ENCODE results near the gene IGSF21. TPM values are rescaled to one million over a fixed set of nuclear protein-coding genes. Genes with fewer than 3 reads are reported as not detected.

Gene IGSF21
- total and polyA plus RNA-seq, 2 experiments from 2014 or later: not detected

GRCh38 chr1:18166929-18167328 is 59.3 kb downstream of the IGSF21 start:
- H3K4me3 ChIP-seq: no peak overlapping the region
- 81% methylated on average over 8 of the region's 8 CpGs for WGBS (ENCODE audit: low lambda C conversion rate, missing lambda C conversion rate)
- H3K36me3 ChIP-seq (replicated peaks; ENCODE audit: insufficient read depth, low read depth): no peaks in the 10 kb centered on the region
- H3K4me2 ChIP-seq: no peak overlapping the region
- H4K20me1 ChIP-seq (ENCODE audit: insufficient read depth, poor library complexity, severe bottlenecking): no peaks in the 10 kb centered on the region
- H3K27me3 ChIP-seq: peaks cover 7% of the 10 kb centered on the region
- TF ChIP-seq, protein P1, sequence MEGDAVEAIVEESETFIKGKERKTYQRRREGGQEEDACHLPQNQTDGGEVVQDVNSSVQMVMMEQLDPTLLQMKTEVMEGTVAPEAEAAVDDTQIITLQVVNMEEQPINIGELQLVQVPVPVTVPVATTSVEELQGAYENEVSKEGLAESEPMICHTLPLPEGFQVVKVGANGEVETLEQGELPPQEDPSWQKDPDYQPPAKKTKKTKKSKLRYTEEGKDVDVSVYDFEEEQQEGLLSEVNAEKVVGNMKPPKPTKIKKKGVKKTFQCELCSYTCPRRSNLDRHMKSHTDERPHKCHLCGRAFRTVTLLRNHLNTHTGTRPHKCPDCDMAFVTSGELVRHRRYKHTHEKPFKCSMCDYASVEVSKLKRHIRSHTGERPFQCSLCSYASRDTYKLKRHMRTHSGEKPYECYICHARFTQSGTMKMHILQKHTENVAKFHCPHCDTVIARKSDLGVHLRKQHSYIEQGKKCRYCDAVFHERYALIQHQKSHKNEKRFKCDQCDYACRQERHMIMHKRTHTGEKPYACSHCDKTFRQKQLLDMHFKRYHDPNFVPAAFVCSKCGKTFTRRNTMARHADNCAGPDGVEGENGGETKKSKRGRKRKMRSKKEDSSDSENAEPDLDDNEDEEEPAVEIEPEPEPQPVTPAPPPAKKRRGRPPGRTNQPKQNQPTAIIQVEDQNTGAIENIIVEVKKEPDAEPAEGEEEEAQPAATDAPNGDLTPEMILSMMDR (IDR thresholded peaks at IDR 0.05; ENCODE audit: poor library complexity): no peak
- TF ChIP-seq EZH2phosphoT487 (IDR thresholded peaks at IDR 0.05; ENCODE audit: low read depth, severe bottlenecking, unreplicated experiment): no peak
- TF ChIP-seq EZH2 (IDR thresholded peaks at IDR 0.05; ENCODE audit: borderline replicate concordance): no peak
- no peaks in the 10 kb centered on the region for H3K79me2 ChIP-seq
- no peaks in the 10 kb centered on the region for H3K4me1 ChIP-seq (ENCODE audit: insufficient read depth)
- no peak for DNase-seq (ENCODE audit: low spot score)
- no peaks in the 10 kb centered on the region for H3K9me3 ChIP-seq (ENCODE audit: low read depth)
- H3K9me2 ChIP-seq (replicated peaks; ENCODE audit: insufficient read depth): no peaks in the 10 kb centered on the region
- no peak overlapping the region for H3K27ac ChIP-seq
- no peak overlapping the region for H2AFZ ChIP-seq

DNA sequence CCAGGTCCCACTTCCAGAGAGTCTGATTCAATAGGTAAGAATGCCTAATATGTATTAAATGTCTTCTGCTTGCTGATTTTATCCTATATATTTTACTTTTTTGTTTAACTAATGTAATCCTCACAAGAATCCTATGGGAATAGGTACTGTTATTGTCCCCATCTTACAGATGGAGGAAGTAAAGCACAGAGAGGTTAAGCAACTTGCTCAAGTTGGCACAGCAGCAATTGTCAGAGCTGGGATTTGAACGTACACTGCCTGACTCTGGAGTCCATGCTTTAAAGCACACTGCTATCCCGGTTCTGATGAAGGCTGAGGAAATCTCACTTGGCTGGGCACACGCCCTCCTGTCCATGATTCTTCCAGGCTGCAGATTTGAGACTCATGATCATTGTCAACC is 62.8 kb downstream of the IGSF21 start:
- no peaks in the 10 kb centered on the region for H3K4me1 ChIP-seq (ENCODE audit: insufficient read depth)
- WGBS (ENCODE audit: low lambda C conversion rate, missing lambda C conversion rate): 81% methylated on average over 3 of the region's 3 CpGs
- H2AFZ ChIP-seq: no peak overlapping the region
- no peak overlapping the region for H3K4me3 ChIP-seq
- no peak for TF ChIP-seq EZH2phosphoT487 (IDR thresholded peaks at IDR 0.05; ENCODE audit: low read depth, severe bottlenecking, unreplicated experiment)
- no peak for TF ChIP-seq EZH2 (IDR thresholded peaks at IDR 0.05; ENCODE audit: borderline replicate concordance)
- TF ChIP-seq, protein P1 (IDR thresholded peaks at IDR 0.05; ENCODE audit: poor library complexity): no peak
- H3K27me3 ChIP-seq: peaks cover 17% of the 10 kb centered on the region
- no peaks in the 10 kb centered on the region for H4K20me1 ChIP-seq (ENCODE audit: insufficient read depth, poor library complexity, severe bottlenecking)
- no peaks in the 10 kb centered on the region for H3K9me3 ChIP-seq (ENCODE audit: low read depth)
- H3K79me2 ChIP-seq: no peaks in the 10 kb centered on the region
- H3K27ac ChIP-seq: no peak overlapping the region
- no peak for DNase-seq (ENCODE audit: low spot score)
- no peaks in the 10 kb centered on the region for H3K9me2 ChIP-seq (replicated peaks; ENCODE audit: insufficient read depth)
- H3K4me2 ChIP-seq: no peak overlapping the region
- H3K36me3 ChIP-seq (replicated peaks; ENCODE audit: insufficient read depth, low read depth): no peaks in the 10 kb centered on the region

DNA sequence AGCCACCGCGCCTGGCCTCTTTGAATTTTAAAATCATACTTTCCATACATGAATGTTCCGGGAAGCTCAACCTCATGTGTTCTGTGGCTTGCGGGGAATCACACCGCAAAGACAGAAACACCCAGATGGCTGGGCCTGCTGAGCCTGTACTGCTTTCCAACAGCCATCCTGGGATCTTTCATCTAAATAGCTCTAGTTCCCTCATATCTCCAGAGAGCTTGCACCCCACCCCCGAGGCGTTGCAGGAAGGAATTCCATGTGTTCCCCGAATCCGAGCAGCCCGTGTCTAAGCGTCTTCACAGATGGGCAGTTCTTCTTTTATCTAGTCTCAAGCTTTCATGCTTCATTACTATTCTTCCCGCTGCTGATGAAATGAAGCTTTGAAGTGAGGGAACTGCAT is 66.4 kb downstream of the IGSF21 start:
- Histone ChIP-seq H3K27me3 (peaks cover 43% of the 10 kb centered on the region), H3K4me3 (no peak overlapping the region), H3K36me3 (replicated peaks; ENCODE audit: insufficient read depth, low read depth) (no peaks in the 10 kb centered on the region), H4K20me1 (ENCODE audit: insufficient read depth, poor library complexity, severe bottlenecking) (no peaks in the 10 kb centered on the region), H3K4me2 (no peak overlapping the region), H3K9me3 (ENCODE audit: low read depth) (no peaks in the 10 kb centered on the region), H3K4me1 (ENCODE audit: insufficient read depth) (no peaks in the 10 kb centered on the region), H2AFZ (no peak overlapping the region), H3K27ac (no peak overlapping the region), H3K79me2 (no peaks in the 10 kb centered on the region), H3K9me2 (replicated peaks; ENCODE audit: insufficient read depth) (no peaks in the 10 kb centered on the region)
- no peak for DNase-seq (ENCODE audit: low spot score)
- TF ChIP-seq, protein P1 (IDR thresholded peaks at IDR 0.05; ENCODE audit: poor library complexity): no peak
- no peak for TF ChIP-seq EZH2 (IDR thresholded peaks at IDR 0.05; ENCODE audit: borderline replicate concordance)
- WGBS (ENCODE audit: low lambda C conversion rate, missing lambda C conversion rate): 87% methylated on average over 12 of the region's 12 CpGs

GRCh38 chr1:18175051-18175450 is 67.5 kb downstream of the IGSF21 start:
- Histone ChIP-seq H3K27ac (no peak overlapping the region), H3K9me3 (ENCODE audit: low read depth) (no peaks in the 10 kb centered on the region), H3K79me2 (no peaks in the 10 kb centered on the region), H3K4me2 (no peak overlapping the region), H3K4me3 (no peak overlapping the region), H3K9me2 (replicated peaks; ENCODE audit: insufficient read depth) (no peaks in the 10 kb centered on the region), H2AFZ (no peak overlapping the region), H3K36me3 (replicated peaks; ENCODE audit: insufficient read depth, low read depth) (no peaks in the 10 kb centered on the region), H3K4me1 (ENCODE audit: insufficient read depth) (no peaks in the 10 kb centered on the region), H3K27me3 (peaks cover 43% of the 10 kb centered on the region), H4K20me1 (ENCODE audit: insufficient read depth, poor library complexity, severe bottlenecking) (no peaks in the 10 kb centered on the region)
- TF ChIP-seq, protein P1 (IDR thresholded peaks at IDR 0.05; ENCODE audit: poor library complexity): no peak
- TF ChIP-seq EZH2phosphoT487 (IDR thresholded peaks at IDR 0.05; ENCODE audit: low read depth, severe bottlenecking, unreplicated experiment): no peak
- no peak for TF ChIP-seq EZH2 (IDR thresholded peaks at IDR 0.05; ENCODE audit: borderline replicate concordance)
- 47% methylated on average over 6 of the region's 6 CpGs for WGBS (ENCODE audit: low lambda C conversion rate, missing lambda C conversion rate)
- DNase-seq (ENCODE audit: low spot score): no peak
